HG02981 (cell line): ENCODE data around the gene SYNGR3.

Experiments
- ATAC-seq: cut with Tn5 transposase; IDR thresholded peaks from one replicate; pipeline ENCODE4 v1.9.1; 2021; ENCODE audit warnings: mild to moderate bottlenecking, moderate library complexity; ENCODE audit not compliant: unreplicated experiment

The SYNGR3 gene

DNA sequence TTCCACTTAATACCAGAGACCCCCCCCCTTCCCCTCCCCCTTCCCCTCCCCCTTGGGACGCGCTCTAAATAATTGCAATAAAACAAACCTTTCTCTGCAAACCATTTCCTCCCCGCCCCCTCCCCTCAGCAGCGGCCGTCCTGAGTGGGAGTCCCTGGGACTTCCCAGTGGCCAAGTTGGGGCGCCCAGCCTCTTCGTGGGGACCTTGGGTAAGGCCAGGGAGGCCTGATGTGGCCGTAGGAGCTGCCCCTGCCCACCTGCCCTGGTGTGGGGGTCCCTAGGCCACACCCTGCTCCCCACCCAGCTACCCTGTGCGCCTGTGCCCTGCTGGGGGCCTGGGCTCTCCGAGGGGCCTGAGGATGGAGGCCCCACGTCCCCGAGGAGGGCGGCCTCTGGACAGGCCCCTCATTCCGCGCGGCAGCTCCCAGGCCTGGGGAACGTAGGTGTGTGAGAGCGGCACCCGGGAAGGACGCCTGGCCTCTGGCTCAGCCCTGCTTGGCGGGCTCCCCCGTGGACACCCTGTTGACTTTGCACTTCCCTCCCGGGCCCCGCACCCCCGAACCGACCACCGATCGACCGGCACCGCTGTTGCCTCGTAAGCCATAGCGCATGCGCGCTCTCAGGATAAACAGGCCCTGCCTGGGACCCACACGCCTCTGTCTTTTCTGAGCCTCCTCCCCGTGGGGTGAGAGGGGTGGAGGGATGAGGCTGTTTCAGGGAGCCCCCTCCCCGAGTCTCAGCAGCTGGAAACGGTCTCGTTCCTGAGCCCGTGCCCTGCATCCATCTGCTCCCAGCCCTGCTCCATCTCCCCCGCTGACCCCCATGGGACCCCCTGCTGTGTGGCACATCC lies 48.8 kb downstream of the SYNGR3 start:
- no peak for ATAC-seq

- ATAC-seq = no peak
Observed at GRCh38 chr16:2039274-2040031, 49.7 kb downstream of the SYNGR3 start.

GRCh38 chr16:2040041-2040786 lies 50.4 kb downstream of the SYNGR3 start:
- no peak for ATAC-seq

GRCh38 chr16:2040787-2041522 lies 51.2 kb downstream of the SYNGR3 start:
- no peak for ATAC-seq

DNA sequence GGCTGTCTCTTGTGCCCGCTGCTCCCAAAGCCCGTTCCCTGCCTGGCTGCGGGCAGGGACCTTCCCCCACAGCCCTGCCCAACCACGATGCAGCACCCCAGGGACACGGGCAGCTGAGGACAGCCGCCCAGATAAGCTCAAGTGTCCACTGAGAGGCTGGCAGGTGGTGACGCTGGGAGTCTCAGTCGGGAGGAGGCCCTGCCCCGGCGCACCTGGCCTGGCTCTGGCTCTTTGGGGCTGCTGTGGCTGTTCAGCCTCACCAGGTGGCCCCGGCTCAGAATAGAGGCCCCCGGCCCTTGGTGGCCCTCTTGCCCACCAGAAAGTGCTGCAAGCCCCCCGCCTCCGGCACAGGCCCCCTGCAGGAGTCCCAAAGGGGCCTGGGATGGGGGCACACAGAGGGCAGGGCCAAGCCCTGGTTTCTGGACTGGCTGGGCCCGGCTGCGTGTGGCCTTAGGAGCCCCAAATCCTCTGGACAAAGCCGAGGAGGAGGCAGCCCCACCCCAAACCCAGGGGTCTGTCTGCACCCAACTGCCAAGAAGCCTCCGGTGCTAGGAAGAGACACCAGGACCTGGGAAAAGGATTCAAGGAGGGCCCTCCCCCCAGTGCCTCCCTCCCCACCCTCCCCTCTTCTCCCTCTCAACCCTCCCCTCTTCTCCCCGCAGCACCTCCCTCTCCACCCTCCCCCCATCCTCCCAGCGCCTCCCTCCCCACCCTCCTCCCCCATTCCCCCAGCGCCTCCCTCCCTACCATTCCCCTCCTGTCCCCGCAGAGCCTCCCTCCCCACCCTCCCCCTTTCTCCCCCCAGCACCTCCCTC lies 52.6 kb downstream of the SYNGR3 start:
- ATAC-seq = no peak

DNA sequence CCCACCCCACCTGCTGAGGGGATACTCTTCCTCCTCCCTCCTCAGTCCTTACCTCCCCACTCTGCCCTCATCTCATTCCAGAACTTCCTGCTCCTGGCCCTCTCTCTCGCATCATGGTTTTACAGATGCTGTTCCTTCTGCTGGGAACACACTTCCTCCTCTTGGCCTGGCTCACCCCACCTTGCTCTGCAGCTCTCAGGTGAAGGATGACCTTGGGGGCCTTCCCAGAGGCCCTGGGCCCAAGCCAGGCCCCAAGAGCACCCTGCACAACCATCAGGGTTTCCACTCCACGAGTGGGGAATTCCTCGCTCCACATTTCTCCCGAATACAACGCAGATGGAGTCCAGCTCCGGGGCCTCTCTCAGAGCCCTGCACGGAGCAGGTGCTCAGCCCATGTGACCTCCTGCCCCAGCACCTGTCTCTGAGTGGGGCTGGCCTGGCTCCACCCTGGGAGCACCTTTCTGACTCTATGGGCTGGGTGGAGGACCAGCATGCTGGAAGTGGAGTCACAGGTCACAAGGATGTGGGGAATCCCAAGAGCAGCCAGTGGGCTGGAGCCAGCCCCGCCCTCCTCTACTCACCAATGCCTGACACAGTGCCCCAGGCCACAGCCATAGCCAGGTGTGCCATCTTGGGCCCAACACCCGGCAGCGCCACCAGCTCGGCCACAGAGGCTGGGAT lies 53.4 kb downstream of the SYNGR3 start:
- ATAC-seq = no peak
